GM12891 (cell line): ENCODE data around the gene MTREX.

Experiments
- POLR2A ChIP-seq: IDR thresholded peaks from 2 replicates; pipeline ENCODE4 v1.6.1; 2011; ENCODE audit warnings: low read depth, low read length, control low read depth
- POLR2AphosphoS5 ChIP-seq: IDR thresholded peaks from 2 replicates; pipeline ENCODE4 v1.6.1; 2011; ENCODE audit warnings: low read depth, low read length, control low read depth

DNA sequence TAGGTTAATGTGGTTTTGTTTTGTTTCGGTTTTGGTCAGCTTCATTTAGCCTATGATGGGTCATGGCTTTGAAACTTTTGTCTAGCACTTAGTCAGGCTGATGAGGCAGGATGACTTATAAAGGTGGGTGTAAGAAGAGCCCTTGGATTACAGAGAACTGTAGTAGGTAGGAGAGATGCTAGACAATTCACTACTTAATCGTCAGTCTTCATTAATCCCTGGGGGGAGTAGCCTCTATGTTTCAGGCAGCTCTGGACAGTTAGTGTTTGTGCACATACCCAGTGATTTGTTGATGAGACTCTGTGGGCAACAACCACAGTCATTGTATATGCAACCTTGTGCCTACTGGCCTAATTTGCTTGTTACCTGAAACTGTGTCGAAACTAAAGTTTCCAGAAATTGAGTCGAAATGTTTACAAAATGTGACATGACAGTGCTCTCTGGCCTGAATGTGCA is 113.3 kb downstream of the MTREX start:
- TF ChIP-seq POLR2A = no peak
- no peak for TF ChIP-seq POLR2AphosphoS5
